ENCODE results near the gene CAMK1D. TPM values are rescaled to one million over a fixed set of nuclear protein-coding genes. Genes with fewer than 3 reads are reported as not detected.
A peak's percentile ranks its signal among the peaks of the same experiment; 100 is the strongest.

The CAMK1D gene
- total RNA-seq, 1 donor from 2014 or later: 36.3 TPM

DNA sequence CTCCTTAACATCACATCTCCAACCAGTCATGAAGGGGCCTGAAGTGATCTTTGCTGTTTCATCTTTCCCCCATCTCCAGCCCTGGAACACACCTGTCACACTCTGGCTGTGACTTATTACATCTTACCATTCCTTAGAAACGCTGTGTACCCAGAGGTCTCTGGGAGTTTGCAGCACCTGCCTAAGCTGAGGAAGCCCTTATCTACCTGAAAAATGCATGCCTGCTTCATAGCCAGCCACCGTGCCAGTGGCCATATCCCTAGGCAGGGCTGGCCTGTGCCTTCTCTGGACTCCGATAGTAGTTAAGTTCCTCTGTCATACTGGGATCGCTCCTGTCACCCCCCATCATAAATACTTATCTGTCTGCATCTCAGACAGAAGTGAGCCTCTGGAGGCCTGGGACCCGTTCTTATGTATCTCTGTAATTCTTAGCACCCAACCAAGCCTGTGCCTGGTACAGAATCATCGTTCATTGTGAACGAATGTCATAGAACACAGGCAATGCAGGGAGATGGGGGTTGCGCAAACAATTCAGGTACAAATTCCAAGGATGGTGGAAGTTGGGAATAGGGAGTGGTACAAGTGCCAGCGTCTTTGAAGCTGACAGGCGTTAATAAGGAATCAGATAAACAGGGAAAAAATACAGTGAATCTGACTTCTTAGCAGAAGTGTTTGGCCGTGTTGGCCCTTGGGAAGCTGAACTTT, 254.6 kb downstream of the CAMK1D start:
- no peaks in the 10 kb centered on the region for H3K27me3 Mint-ChIP-seq (ENCODE audit: low read depth)
- H3K4me3 Mint-ChIP-seq (ENCODE audit: unreplicated experiment): no peak overlapping the region
- H3K36me3 Mint-ChIP-seq (ENCODE audit: low read depth): peaks cover 5% of the 10 kb centered on the region
- no peak overlapping the region for H3K27ac Mint-ChIP-seq (ENCODE audit: unreplicated experiment)
- H3K9me3 Mint-ChIP-seq (ENCODE audit: low read depth): peaks cover 8% of the 10 kb centered on the region
- H3K4me1 Mint-ChIP-seq (ENCODE audit: low read depth): peaks cover 12% of the 10 kb centered on the region
- no peak for DNase-seq (ENCODE audit: low spot score)
- TF ChIP-seq, protein P1, sequence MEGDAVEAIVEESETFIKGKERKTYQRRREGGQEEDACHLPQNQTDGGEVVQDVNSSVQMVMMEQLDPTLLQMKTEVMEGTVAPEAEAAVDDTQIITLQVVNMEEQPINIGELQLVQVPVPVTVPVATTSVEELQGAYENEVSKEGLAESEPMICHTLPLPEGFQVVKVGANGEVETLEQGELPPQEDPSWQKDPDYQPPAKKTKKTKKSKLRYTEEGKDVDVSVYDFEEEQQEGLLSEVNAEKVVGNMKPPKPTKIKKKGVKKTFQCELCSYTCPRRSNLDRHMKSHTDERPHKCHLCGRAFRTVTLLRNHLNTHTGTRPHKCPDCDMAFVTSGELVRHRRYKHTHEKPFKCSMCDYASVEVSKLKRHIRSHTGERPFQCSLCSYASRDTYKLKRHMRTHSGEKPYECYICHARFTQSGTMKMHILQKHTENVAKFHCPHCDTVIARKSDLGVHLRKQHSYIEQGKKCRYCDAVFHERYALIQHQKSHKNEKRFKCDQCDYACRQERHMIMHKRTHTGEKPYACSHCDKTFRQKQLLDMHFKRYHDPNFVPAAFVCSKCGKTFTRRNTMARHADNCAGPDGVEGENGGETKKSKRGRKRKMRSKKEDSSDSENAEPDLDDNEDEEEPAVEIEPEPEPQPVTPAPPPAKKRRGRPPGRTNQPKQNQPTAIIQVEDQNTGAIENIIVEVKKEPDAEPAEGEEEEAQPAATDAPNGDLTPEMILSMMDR (IDR thresholded peaks at IDR 0.05): no peak

DNA sequence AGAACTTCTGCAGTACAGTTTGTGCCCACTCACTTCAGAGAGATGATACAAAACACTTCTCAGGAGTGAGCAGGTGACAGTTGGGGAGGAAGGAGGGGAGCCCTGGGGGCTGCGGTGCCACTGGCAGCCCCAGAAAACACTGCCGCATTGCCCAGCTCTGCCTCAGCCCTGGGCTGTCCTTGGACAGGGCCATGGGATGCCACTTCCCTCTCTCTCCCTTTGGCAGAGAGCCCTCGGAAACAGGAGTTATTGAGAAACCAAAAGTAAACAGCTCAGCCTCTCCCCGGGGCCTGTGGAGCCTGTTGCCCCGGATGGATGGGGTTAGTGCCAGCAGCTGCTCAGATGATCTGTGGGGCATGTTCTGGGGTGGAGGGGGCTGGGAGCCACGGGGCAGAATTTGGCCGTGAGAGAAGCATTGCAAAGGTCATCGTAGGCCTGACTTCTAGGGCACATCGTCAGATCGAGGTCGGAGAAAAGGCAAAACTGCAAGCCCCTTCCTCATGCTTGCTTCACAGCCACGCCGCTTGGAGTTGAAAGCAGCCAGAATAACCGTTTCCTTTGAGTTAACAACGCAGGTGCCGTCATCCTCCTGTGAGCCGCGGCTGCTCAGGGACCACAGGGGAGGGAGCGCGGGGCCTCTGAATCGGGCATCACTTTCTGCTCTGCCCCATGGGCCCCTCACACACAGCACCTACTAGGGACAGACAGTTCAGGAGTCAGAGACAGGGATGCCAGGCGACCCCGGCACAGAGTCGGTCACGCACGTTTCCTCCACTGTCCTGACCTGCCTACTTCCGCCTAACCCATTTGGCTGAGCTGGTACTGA, 256.4 kb downstream of the CAMK1D start:
- peaks cover 12% of the 10 kb centered on the region for H3K4me1 Mint-ChIP-seq (ENCODE audit: low read depth)
- TF ChIP-seq, protein P1 (IDR thresholded peaks at IDR 0.05): no peak
- peak overlapping the region; percentile 81 for H3K27ac Mint-ChIP-seq (ENCODE audit: unreplicated experiment)
- DNase-seq (ENCODE audit: low spot score): no peak
- H3K27me3 Mint-ChIP-seq (ENCODE audit: low read depth): no peaks in the 10 kb centered on the region
- H3K4me3 Mint-ChIP-seq (ENCODE audit: unreplicated experiment): no peak overlapping the region
- H3K9me3 Mint-ChIP-seq (ENCODE audit: low read depth): no peaks in the 10 kb centered on the region
- H3K36me3 Mint-ChIP-seq (ENCODE audit: low read depth): peaks cover 3% of the 10 kb centered on the region

DNA sequence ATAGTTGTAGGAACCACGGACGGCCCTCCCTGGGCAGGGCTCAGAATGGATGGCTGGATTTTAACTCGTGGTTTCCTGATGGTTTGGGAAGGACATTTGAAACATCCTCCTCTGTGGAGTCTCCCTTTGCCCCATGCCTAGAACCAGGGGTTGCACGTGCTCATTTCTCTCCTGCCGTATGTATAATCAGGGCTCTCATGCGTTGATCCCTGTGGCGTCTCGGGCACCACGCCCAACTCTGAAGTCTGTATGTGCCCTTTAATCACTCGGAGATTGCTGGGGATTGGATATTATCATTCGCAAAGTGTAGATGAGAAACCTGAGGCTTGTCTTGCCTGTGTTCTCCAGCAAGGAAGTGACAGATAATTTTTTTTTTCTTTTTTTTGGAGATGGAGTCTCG, 257.1 kb downstream of the CAMK1D start:
- Mint-ChIP-seq H3K4me3 (ENCODE audit: unreplicated experiment) (no peak overlapping the region), H3K36me3 (ENCODE audit: low read depth) (peaks cover 3% of the 10 kb centered on the region), H3K4me1 (ENCODE audit: low read depth) (peaks cover 12% of the 10 kb centered on the region), H3K9me3 (ENCODE audit: low read depth) (no peaks in the 10 kb centered on the region), H3K27ac (ENCODE audit: unreplicated experiment) (peak overlapping the region; percentile 41), H3K27me3 (ENCODE audit: low read depth) (no peaks in the 10 kb centered on the region)
- TF ChIP-seq, protein P1 (IDR thresholded peaks at IDR 0.05): no peak
- DNase-seq (ENCODE audit: low spot score): no peak

DNA sequence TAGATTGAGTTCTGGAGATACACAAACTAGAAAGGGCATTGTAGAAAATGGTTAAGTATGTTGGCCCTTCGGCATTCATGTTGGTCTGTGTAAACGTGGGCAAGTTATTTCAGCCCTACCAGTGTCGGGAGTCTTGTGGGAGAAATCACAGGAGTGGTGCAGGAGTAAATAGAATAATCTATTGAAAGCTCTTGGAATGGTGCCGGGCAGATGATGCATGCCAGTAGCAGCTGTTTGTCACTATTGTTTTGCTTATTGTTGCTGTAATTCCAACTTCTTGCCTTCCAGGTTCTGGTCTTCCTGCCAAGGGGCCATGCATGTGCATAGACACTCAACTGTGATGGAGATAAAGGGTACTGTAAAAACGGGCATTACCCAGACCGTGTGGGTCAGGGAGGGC, 259.4 kb downstream of the CAMK1D start:
- TF ChIP-seq, protein P1 (IDR thresholded peaks at IDR 0.05): no peak
- no peaks in the 10 kb centered on the region for H3K27me3 Mint-ChIP-seq (ENCODE audit: low read depth)
- no peak overlapping the region for H3K27ac Mint-ChIP-seq (ENCODE audit: unreplicated experiment)
- DNase-seq (ENCODE audit: low spot score): no peak
- peaks cover 12% of the 10 kb centered on the region for H3K4me1 Mint-ChIP-seq (ENCODE audit: low read depth)
- H3K9me3 Mint-ChIP-seq (ENCODE audit: low read depth): no peaks in the 10 kb centered on the region
- no peak overlapping the region for H3K4me3 Mint-ChIP-seq (ENCODE audit: unreplicated experiment)
- H3K36me3 Mint-ChIP-seq (ENCODE audit: low read depth): no peaks in the 10 kb centered on the region

DNA sequence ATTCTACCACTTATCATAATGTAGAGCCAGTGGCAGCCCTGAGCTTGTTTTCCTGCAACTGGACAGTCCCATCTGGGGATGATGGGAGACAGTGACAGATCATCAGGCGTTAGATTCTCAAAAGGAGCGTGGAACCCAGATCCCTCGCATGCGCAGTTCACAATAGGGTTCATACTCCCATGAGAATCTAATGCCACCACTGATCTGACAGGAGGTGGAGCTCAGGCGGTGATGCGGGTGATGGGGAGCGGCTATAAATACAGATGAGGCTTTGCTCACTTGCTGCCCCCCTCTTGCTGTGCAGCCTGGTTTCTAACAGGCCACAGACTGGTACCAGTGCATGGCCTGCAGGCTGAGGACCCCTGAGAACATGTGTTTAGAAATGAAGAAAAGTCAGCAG, 260.1 kb downstream of the CAMK1D start:
- no peak for DNase-seq (ENCODE audit: low spot score)
- Mint-ChIP-seq H3K27me3 (ENCODE audit: low read depth) (no peaks in the 10 kb centered on the region), H3K4me3 (ENCODE audit: unreplicated experiment) (no peak overlapping the region), H3K4me1 (ENCODE audit: low read depth) (peaks cover 12% of the 10 kb centered on the region), H3K27ac (ENCODE audit: unreplicated experiment) (no peak overlapping the region), H3K9me3 (ENCODE audit: low read depth) (no peaks in the 10 kb centered on the region), H3K36me3 (ENCODE audit: low read depth) (no peaks in the 10 kb centered on the region)
- TF ChIP-seq, protein P1 (IDR thresholded peaks at IDR 0.05): no peak
